GM19395 (cell line): ENCODE data around the gene MCM9.
"Not testable (repeated sequence)": the region's sequence is repeated elsewhere in the genome, so short reads cannot be mapped to it uniquely, and the experiment has no call there.

Source experiments
- ATAC-seq: cut with Tn5 transposase; IDR thresholded peaks from one replicate; pipeline ENCODE4 v1.9.1; 2021; ENCODE audit warnings: mild to moderate bottlenecking, moderate library complexity; ENCODE audit not compliant: unreplicated experiment

MCM9 gene

GRCh38 chr6:118869350-118869749 is 65.6 kb downstream of the MCM9 start:
- no peak for ATAC-seq

GRCh38 chr6:118868901-118869300 is 66.1 kb downstream of the MCM9 start:
- not testable (repeated sequence) for ATAC-seq

- ATAC-seq = no peak
These were observed 67.8 kb downstream of the MCM9 start for GRCh38 chr6:118867181-118867580.

GRCh38 chr6:118865100-118865391 is 69.9 kb downstream of the MCM9 start:
- ATAC-seq = peak; percentile 17

GRCh38 chr6:118864341-118865099 is 70.4 kb downstream of the MCM9 start:
- ATAC-seq = peak; percentile 61

GRCh38 chr6:118862443-118862842 is 72.5 kb downstream of the MCM9 start:
- no peak for ATAC-seq

- no peak for ATAC-seq
These were observed 74.1 kb downstream of the MCM9 start for GRCh38 chr6:118860880-118861279.

GRCh38 chr6:118860363-118860762 is 74.6 kb downstream of the MCM9 start:
- no peak for ATAC-seq

- peak; percentile 67 for ATAC-seq
These were observed 75.4 kb downstream of the MCM9 start for GRCh38 chr6:118859517-118860064.

GRCh38 chr6:118856301-118856700 is 78.7 kb downstream of the MCM9 start:
- no peak for ATAC-seq

- ATAC-seq = no peak
These were observed 81.6 kb downstream of the MCM9 start for GRCh38 chr6:118853408-118853807.

GRCh38 chr6:118844915-118845314 is 90.0 kb downstream of the MCM9 start:
- peak; percentile 64 for ATAC-seq

GRCh38 chr6:118843685-118844390 is 91.1 kb downstream of the MCM9 start:
- peak; percentile 90 for ATAC-seq

GRCh38 chr6:118830691-118831090 is 104.3 kb downstream of the MCM9 start:
- ATAC-seq = no peak

- ATAC-seq = no peak
These were observed 105.0 kb downstream of the MCM9 start for GRCh38 chr6:118829817-118830478.

- no peak for ATAC-seq
These were observed 108.9 kb downstream of the MCM9 start for GRCh38 chr6:118826096-118826495.

- no peak for ATAC-seq
These were observed 109.3 kb downstream of the MCM9 start for GRCh38 chr6:118825661-118826060.

GRCh38 chr6:118815495-118815894 is 119.5 kb downstream of the MCM9 start:
- ATAC-seq = no peak

- no peak for ATAC-seq
These were observed 121.2 kb downstream of the MCM9 start for GRCh38 chr6:118813775-118814174.

GRCh38 chr6:118812970-118813369 is 122.0 kb downstream of the MCM9 start:
- no peak for ATAC-seq

GRCh38 chr6:118810420-118811027 is 124.4 kb downstream of the MCM9 start:
- ATAC-seq = peak; percentile 89
